ENCODE results near the gene AOC2.

DNA sequence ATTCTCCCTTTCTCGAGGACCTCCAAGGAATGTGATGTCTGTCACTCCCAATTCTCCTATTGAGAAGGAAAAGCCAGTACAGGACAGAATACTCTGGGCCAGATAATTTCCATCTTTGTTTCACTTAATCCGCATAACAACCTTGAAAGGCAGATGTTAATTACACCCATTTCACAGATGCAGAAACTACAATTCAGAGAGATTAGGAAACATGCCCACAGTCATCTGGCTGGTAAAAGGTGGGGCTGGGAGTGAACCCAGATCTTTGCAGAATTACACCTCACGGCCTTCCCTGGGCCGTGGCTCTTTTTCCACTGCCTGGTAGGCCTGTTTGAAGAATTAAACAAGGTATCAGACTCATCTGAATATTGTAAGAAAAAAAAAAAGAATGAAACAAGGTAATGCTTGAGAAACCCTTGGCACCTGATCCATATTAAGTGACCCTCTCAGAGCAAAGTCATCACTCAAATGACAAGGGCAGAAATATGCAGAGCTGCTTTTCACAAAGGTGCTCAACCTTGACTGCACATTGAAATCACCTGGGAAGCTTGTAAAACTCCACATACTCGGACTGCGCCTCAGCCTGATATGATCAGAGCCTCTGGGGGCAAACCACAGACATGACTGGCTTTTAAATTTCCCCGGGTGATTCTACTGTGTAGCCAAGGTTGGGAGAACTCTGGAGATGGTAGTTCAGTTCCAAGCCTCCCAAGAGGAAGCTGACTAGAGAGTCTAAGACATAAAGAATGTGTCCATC, 39.6 kb downstream of the AOC2 start:
- TF ChIP-seq POLR2A (IDR thresholded peaks at IDR 0.05) = no peak
- TF ChIP-seq POLR2AphosphoS5 (IDR thresholded peaks at IDR 0.05) = no peak
